ENCODE results near the gene TNFRSF25.

The TNFRSF25 gene

DNA sequence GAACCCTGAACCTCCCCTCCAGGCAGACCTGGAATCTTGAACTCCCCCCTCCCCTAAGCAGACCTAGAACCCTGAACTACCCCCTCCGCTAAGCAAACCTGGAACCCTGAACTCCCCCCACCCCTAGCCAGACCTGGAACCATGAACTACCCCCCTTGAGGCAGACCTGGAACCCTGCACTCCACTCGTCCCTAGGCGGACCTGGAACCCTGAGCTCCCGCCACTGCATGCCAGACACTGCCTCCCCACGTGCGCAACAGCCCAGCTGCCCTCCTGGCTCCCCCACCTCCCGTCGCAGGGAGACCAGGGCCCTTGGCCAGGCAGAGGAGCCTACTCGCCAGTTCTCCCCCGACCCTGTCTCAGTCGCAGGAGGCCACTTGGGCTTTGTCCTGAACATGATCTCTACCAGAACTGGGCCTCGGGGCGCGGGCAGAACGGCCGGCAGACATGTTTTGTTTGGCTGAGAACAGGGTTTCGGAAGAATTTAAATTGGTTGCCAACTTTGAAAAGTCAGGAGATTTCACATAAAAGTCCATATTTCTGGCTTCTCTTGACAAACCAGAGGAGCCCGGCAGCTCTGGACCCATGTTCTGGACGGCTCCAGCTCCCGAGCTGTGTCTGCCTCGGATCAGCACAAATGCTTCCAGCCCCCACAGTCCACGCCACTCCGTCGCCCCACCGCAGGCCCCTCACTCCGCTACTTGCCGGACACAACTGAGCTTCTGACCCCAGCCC is 34.7 kb upstream of the TNFRSF25 start:
- no peaks in the 10 kb centered on the region; the same call in 1 of the 2 replicates for H3K27me3 ChIP-seq (replicated peaks; ENCODE audit: control insufficient read depth, insufficient read depth, low read length)
- TF ChIP-seq, protein P1, sequence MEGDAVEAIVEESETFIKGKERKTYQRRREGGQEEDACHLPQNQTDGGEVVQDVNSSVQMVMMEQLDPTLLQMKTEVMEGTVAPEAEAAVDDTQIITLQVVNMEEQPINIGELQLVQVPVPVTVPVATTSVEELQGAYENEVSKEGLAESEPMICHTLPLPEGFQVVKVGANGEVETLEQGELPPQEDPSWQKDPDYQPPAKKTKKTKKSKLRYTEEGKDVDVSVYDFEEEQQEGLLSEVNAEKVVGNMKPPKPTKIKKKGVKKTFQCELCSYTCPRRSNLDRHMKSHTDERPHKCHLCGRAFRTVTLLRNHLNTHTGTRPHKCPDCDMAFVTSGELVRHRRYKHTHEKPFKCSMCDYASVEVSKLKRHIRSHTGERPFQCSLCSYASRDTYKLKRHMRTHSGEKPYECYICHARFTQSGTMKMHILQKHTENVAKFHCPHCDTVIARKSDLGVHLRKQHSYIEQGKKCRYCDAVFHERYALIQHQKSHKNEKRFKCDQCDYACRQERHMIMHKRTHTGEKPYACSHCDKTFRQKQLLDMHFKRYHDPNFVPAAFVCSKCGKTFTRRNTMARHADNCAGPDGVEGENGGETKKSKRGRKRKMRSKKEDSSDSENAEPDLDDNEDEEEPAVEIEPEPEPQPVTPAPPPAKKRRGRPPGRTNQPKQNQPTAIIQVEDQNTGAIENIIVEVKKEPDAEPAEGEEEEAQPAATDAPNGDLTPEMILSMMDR (IDR thresholded peaks at IDR 0.05; ENCODE audit: insufficient read depth, low read length, poor library complexity, severe bottlenecking) = no peak
- H3K36me3 ChIP-seq (ENCODE audit: control insufficient read depth, insufficient read depth, low read length) = no peaks in the 10 kb centered on the region
- DNase-seq (ENCODE audit: extremely low read depth, insufficient read length) = no peak
- H3K4me3 ChIP-seq (replicated peaks; ENCODE audit: low read depth, low read length) = no peak overlapping the region

DNA sequence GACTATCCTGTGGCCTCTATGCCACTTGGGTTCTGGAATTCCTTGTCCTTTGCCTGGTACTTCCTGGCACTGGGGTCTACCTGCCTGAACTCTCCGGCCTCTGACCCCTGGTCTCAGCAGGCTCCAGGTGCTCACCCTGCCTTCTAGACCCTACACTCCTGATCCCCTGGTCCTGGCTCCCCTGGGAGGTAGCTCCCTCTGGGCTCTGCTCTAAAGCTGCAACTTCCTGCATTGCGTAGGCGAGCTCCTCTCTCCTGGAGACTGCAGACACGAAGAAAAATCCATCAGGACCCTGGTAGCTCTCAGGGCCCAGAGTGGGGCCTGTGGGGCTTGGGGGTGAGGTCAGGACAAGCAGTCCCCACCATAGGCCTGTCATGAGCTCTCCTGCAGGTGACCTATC is 33.3 kb upstream of the TNFRSF25 start:
- no peak overlapping the region for H3K4me3 ChIP-seq (replicated peaks; ENCODE audit: low read depth, low read length)
- no peak for DNase-seq (ENCODE audit: extremely low read depth, insufficient read length)
- no peaks in the 10 kb centered on the region for H3K36me3 ChIP-seq (ENCODE audit: control insufficient read depth, insufficient read depth, low read length)
- TF ChIP-seq, protein P1 (IDR thresholded peaks at IDR 0.05; ENCODE audit: insufficient read depth, low read length, poor library complexity, severe bottlenecking) = no peak
- no peaks in the 10 kb centered on the region; the same call in 1 of the 2 replicates for H3K27me3 ChIP-seq (replicated peaks; ENCODE audit: control insufficient read depth, insufficient read depth, low read length)

DNA sequence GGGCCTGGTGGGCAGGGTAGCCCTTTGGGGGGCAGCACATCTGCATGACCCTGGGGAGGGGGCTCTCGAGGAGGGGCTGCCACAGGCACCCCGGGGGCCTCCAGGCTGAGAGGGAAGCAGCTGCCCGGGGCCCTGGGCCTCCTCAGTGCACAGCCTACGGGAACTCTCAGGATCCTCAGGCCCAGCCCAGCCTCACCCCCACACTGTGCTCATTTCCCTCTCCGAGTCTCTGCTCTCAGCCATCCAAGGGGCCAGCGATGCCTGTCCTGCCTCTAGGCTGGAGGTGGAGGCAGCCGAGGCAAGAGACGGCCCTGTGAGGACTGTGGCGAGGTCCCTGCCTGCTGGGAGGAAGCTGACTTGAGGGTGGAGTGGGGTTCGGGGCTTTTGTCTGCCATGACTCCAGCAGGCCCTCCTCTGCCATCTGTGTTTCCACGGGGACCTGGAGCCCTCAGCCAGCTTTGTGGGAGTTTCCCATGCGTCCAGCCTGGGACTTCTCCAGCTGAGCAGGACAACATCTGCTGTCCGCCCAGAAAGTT is 32.7 kb upstream of the TNFRSF25 start:
- TF ChIP-seq, protein P1 (IDR thresholded peaks at IDR 0.05; ENCODE audit: insufficient read depth, low read length, poor library complexity, severe bottlenecking) = no peak
- Histone ChIP-seq H3K36me3 (ENCODE audit: control insufficient read depth, insufficient read depth, low read length) (no peaks in the 10 kb centered on the region), H3K27me3 (replicated peaks; ENCODE audit: control insufficient read depth, insufficient read depth, low read length) (no peaks in the 10 kb centered on the region; the same call in 1 of the 2 replicates), H3K4me3 (replicated peaks; ENCODE audit: low read depth, low read length) (no peak overlapping the region)
- DNase-seq (ENCODE audit: extremely low read depth, insufficient read length) = no peak

DNA sequence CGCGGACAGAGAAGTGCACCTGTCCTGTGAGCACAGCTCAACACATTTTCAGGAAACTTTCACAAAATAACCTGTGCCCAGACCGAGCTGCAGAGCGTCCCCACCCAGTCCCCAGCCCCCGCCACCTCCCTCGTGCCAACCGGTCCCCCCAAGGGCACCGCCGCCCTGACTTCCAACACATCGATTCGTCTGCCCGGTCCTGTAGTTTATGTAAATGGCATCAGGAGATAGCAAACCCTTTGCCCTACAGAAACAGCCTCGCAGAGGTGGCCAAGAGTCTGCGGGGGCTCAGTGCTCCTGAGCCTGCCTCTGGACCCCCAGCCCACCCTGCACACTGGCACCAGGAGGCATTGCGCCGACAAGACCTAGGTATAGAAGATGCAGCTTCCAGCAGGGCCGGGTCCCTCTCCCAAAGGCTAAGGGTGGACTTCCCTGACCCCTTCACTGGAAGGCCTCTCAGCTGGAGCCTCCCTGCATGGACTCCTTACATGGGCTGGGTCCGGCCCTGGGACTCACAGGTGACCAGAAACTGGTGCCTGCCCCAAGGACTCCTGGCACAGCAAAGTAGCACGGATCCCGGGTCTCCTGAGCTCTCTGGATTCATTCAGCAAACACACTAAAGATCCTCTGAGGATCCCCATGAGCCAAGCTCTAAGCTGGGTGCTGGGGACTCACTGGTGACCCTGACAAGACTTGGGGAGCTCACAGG is 32.0 kb upstream of the TNFRSF25 start:
- no peak for DNase-seq (ENCODE audit: extremely low read depth, insufficient read length)
- Histone ChIP-seq H3K27me3 (replicated peaks; ENCODE audit: control insufficient read depth, insufficient read depth, low read length) (no peaks in the 10 kb centered on the region; the same call in 1 of the 2 replicates), H3K4me3 (replicated peaks; ENCODE audit: low read depth, low read length) (peak overlapping the region; percentile 59), H3K36me3 (ENCODE audit: control insufficient read depth, insufficient read depth, low read length) (no peaks in the 10 kb centered on the region)
- TF ChIP-seq, protein P1 (IDR thresholded peaks at IDR 0.05; ENCODE audit: insufficient read depth, low read length, poor library complexity, severe bottlenecking) = no peak

DNA sequence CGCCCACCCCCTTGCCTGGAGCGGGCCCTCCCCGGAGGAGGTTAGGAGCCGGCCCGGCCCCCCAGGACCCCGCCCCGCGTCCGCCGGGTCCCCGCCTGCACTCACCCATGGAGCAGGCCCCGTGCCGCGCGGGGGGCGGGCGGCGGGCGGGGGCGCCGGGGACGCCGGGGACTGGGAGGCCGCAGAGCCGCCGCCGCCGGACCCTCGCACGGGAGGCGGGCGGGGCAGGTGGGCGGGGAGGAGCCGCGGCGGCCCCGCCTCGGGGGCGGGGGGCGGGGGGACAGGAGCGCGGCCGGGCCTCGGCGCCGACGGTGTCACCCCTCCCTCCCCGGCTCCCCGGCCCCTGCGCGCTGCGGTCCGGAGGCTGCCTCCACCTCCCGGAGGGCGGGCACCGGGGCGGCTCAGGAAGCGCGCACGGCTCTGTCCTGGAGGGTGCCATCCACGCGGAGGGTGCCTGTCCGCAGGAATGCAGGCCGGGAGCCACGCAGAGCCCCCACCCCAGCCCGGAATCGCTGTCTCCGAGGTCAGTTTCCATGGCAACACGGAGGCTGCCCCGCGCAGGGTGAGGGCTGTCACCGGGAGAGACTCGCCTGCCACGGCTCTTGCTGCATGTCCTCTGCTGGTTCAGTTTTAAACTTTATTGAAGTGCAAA is 31.4 kb upstream of the TNFRSF25 start:
- Histone ChIP-seq H3K27me3 (replicated peaks; ENCODE audit: control insufficient read depth, insufficient read depth, low read length) (no peaks in the 10 kb centered on the region; the same call in 1 of the 2 replicates), H3K4me3 (replicated peaks; ENCODE audit: low read depth, low read length) (peak overlapping the region; percentile 59), H3K36me3 (ENCODE audit: control insufficient read depth, insufficient read depth, low read length) (no peaks in the 10 kb centered on the region)
- peak; percentile 29 for DNase-seq (ENCODE audit: extremely low read depth, insufficient read length)
- TF ChIP-seq, protein P1 (IDR thresholded peaks at IDR 0.05; ENCODE audit: insufficient read depth, low read length, poor library complexity, severe bottlenecking) = no peak

Measured in GM06990 (cell line).